NB4 (cell line): ENCODE measurements around the gene KDELR1.

Experiments
- MYC ChIP-seq: IDR thresholded peaks from 2 replicates; pipeline ENCODE4 v1.6.1; 2011; ENCODE audit warnings: low read depth, low read length
- POLR2A ChIP-seq: IDR thresholded peaks from 2 replicates; pipeline ENCODE4 v1.6.1; 2011; ENCODE audit warnings: mild to moderate bottlenecking; ENCODE audit not compliant: insufficient read length; ENCODE audit errors: extremely low read depth
- TF ChIP-seq, protein P1 (sequence below): IDR thresholded peaks from 2 replicates; pipeline ENCODE4 v1.6.1; 2011; ENCODE audit warnings: low read depth, low read length
- TF ChIP-seq, protein P2 (sequence below): IDR thresholded peaks from one replicate; pipeline ENCODE4 v1.5.1; 2012; ENCODE audit warnings: low read depth, low read length

DNA sequence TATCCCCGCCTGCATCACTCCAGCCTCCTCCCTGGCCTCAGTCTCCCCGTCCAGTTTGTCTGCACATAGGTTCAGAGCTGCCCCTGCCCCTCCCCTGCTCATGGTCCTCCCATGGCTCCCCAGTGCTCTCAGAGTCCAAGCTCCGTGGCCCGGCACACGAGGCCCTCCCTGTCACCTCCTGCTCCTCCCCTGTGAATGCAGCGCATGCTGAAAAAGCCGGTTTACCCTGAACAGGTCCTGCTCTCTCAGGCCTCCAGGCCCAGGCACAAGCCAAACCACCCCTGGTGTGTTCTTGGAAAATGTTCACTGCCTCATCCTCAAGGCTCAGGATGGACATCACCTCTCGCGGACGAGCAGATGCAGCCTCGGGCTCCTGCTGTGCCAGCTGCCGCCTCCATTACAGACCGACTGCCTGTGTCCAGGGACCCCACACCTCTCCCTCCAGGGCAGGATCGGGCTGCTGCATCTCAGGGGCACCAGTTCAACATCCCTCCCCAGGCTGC is 53.0 kb downstream of the KDELR1 start:
- no peak for TF ChIP-seq POLR2A
- TF ChIP-seq, protein P1, sequence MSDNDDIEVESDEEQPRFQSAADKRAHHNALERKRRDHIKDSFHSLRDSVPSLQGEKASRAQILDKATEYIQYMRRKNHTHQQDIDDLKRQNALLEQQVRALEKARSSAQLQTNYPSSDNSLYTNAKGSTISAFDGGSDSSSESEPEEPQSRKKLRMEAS = no peak
- TF ChIP-seq, protein P2, sequence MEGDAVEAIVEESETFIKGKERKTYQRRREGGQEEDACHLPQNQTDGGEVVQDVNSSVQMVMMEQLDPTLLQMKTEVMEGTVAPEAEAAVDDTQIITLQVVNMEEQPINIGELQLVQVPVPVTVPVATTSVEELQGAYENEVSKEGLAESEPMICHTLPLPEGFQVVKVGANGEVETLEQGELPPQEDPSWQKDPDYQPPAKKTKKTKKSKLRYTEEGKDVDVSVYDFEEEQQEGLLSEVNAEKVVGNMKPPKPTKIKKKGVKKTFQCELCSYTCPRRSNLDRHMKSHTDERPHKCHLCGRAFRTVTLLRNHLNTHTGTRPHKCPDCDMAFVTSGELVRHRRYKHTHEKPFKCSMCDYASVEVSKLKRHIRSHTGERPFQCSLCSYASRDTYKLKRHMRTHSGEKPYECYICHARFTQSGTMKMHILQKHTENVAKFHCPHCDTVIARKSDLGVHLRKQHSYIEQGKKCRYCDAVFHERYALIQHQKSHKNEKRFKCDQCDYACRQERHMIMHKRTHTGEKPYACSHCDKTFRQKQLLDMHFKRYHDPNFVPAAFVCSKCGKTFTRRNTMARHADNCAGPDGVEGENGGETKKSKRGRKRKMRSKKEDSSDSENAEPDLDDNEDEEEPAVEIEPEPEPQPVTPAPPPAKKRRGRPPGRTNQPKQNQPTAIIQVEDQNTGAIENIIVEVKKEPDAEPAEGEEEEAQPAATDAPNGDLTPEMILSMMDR = no peak
- no peak for TF ChIP-seq MYC
